Lower lobe of right lung (tissue), 2 donors: ENCODE results near the gene DHRS12. TPM values are rescaled to one million over a fixed set of nuclear protein-coding genes. Genes with fewer than 3 reads are reported as not detected.

ENCODE experiments used
- ATAC-seq, 2 donors: fragments of 200-7000 bp; cut with Tn5 transposase; one replicate each; pipeline ENCODE4 v1.9.1; 2020 to 2022; ENCODE audit warnings: mild to moderate bottlenecking in 2 of 2, moderate library complexity in 2 of 2
- DNase-seq: peaks from one replicate; pipeline ENCODE4 v3.0.0-alpha.2; 2020
- H3K27ac ChIP-seq: fragments of 200-600 bp; one replicate; pipeline ENCODE4 v1.8.0; 2022
- H3K27me3 ChIP-seq: fragments of 200-600 bp; one replicate; pipeline ENCODE4 v1.8.0; 2022; ENCODE audit warnings: low read depth
- H3K36me3 ChIP-seq: fragments of 200-600 bp; one replicate; pipeline ENCODE4 v1.8.0; 2022; ENCODE audit warnings: mild to moderate bottlenecking
- H3K4me1 ChIP-seq: fragments of 200-600 bp; one replicate; pipeline ENCODE4 v1.8.0; 2022
- H3K4me3 ChIP-seq: fragments of 200-600 bp; one replicate; pipeline ENCODE4 v1.8.0; 2022; ENCODE audit warnings: mild to moderate bottlenecking
- H3K9me3 ChIP-seq: fragments of 200-600 bp; one replicate; pipeline ENCODE4 v1.8.0; 2022
- CTCF ChIP-seq: fragments of 200-600 bp; IDR thresholded peaks from one replicate; pipeline ENCODE4 v1.8.0; 2022; ENCODE audit warnings: antibody characterized with exemption, mild to moderate bottlenecking
- intact Hi-C: fragments of 100-400 bp; cut with DNase I; formaldehyde crosslinking; loops from one replicate; pipeline ENCODE4 v1.11.0; 2022
- total RNA-seq: library from RNA; stranded (reverse); fragmentation: NEBNext Ultra II Directional; extraction: Animal tissue kit (Norgen Biotek cat#: 25700); gene quantifications from one replicate; pipeline ENCODE4 v1.2.1, GENCODE V29; 2021
- donor health status: DM: no; HTN: yes; CAD: no; lungs with severe emphysema.

Gene DHRS12
- total RNA-seq, 1 donor from 2014 or later, result 13.4 TPM

GRCh38 chr13:51760592-51760991, 43.4 kb downstream of the DHRS12 start:
- H3K27me3 ChIP-seq, result no peaks in the 10 kb centered on the region
- intact Hi-C loops, result no loop called here
- H3K36me3 ChIP-seq, result peaks cover 56% of the 10 kb centered on the region
- TF ChIP-seq CTCF, result no peak
- no peak overlapping the region for H3K4me3 ChIP-seq
- ATAC-seq (no peak), DNase-seq (no peak)
- H3K9me3 ChIP-seq, result no peaks in the 10 kb centered on the region
- H3K27ac ChIP-seq, result no peak overlapping the region
- H3K4me1 ChIP-seq, result peaks cover 15% of the 10 kb centered on the region

- peaks cover 56% of the 10 kb centered on the region for H3K36me3 ChIP-seq
- no peaks in the 10 kb centered on the region for H3K9me3 ChIP-seq
- H3K27ac ChIP-seq, result no peak overlapping the region
- DNase-seq (no peak), ATAC-seq (no peak)
- intact Hi-C loops, result no loop called here
- H3K4me1 ChIP-seq, result peaks cover 4% of the 10 kb centered on the region
- no peak for TF ChIP-seq CTCF
- no peaks in the 10 kb centered on the region for H3K27me3 ChIP-seq
- no peak overlapping the region for H3K4me3 ChIP-seq
Observed at GRCh38 chr13:51759240-51759639, 44.7 kb downstream of the DHRS12 start.

- Histone ChIP-seq H3K9me3 (no peaks in the 10 kb centered on the region), H3K4me3 (no peak overlapping the region), H3K36me3 (peaks cover 61% of the 10 kb centered on the region), H3K27ac (no peak overlapping the region), H3K4me1 (no peaks in the 10 kb centered on the region), H3K27me3 (no peaks in the 10 kb centered on the region)
- intact Hi-C loops, result no loop called here
- no peak for TF ChIP-seq CTCF
- ATAC-seq, result no peak
- no peak for DNase-seq
Observed at GRCh38 chr13:51758691-51759090, 45.3 kb downstream of the DHRS12 start.

GRCh38 chr13:51756651-51757050, 47.3 kb downstream of the DHRS12 start:
- TF ChIP-seq CTCF, result no peak
- H3K36me3 ChIP-seq, result peaks cover 72% of the 10 kb centered on the region
- H3K27me3 ChIP-seq, result no peaks in the 10 kb centered on the region
- intact Hi-C loops, result no loop called here
- no peak overlapping the region for H3K27ac ChIP-seq
- no peaks in the 10 kb centered on the region for H3K4me1 ChIP-seq
- ATAC-seq (no peak), DNase-seq (no peak)
- no peaks in the 10 kb centered on the region for H3K9me3 ChIP-seq
- no peak overlapping the region for H3K4me3 ChIP-seq

GRCh38 chr13:51747438-51748434, 56.2 kb downstream of the DHRS12 start:
- no peak overlapping the region for H3K4me3 ChIP-seq
- H3K9me3 ChIP-seq, result peaks cover 11% of the 10 kb centered on the region
- no peak overlapping the region for H3K27ac ChIP-seq
- no peak for TF ChIP-seq CTCF
- peaks cover 8% of the 10 kb centered on the region for H3K36me3 ChIP-seq
- H3K4me1 ChIP-seq, result no peaks in the 10 kb centered on the region
- no peaks in the 10 kb centered on the region for H3K27me3 ChIP-seq
- intact Hi-C loops, result no loop called here
- ATAC-seq (no peak), DNase-seq (no peak)
